Ovary (tissue), 3 donors: Measurements from ENCODE around the gene CHST12.

Source experiments
- CTCF ChIP-seq, 3 donors: fragments of 450-650 bp in 2 of 3; fragments of 200-600 bp in 1 of 3; IDR thresholded peaks; one replicate each; pipeline versions ENCODE4 v1.5.1 to v1.8.0; 2016 to 2022; ENCODE audit warnings: antibody characterized with exemption in 3 of 3, mild to moderate bottlenecking in 1 of 3
- EP300 ChIP-seq: sonication (generic); formaldehyde crosslinking; IDR thresholded peaks from one replicate; pipeline ENCODE4 v1.6.1; 2017; ENCODE audit warnings: antibody characterized with exemption
- donor health status: DM: no; HTN: no; CAD: no.

- TF ChIP-seq CTCF (IDR thresholded peaks at IDR 0.05) (no peak), EP300 (no peak)
Measured at GRCh38 chr7:2443491-2443890, 40.1 kb downstream of the CHST12 start.
